DOHH2 (cell line): ENCODE data around the gene ATXN7L3.

Experiments used
- EZH2phosphoT487 ChIP-seq: fragments of 200-600 bp; sonication (generic); IDR thresholded peaks from 2 replicates; pipeline ENCODE4 v1.6.1; 2017; ENCODE audit warnings: borderline replicate concordance, mild to moderate bottlenecking, antibody characterized with exemption, low read length, moderate library complexity, mixed read lengths
- TF ChIP-seq, protein P1 (sequence below): fragments of 200-600 bp; sonication (generic); IDR thresholded peaks from one replicate; pipeline ENCODE4 v1.5.1; 2014; ENCODE audit warnings: antibody characterized with exemption, mild to moderate bottlenecking, low read depth, low read length; ENCODE audit not compliant: poor library complexity, severe bottlenecking

DNA sequence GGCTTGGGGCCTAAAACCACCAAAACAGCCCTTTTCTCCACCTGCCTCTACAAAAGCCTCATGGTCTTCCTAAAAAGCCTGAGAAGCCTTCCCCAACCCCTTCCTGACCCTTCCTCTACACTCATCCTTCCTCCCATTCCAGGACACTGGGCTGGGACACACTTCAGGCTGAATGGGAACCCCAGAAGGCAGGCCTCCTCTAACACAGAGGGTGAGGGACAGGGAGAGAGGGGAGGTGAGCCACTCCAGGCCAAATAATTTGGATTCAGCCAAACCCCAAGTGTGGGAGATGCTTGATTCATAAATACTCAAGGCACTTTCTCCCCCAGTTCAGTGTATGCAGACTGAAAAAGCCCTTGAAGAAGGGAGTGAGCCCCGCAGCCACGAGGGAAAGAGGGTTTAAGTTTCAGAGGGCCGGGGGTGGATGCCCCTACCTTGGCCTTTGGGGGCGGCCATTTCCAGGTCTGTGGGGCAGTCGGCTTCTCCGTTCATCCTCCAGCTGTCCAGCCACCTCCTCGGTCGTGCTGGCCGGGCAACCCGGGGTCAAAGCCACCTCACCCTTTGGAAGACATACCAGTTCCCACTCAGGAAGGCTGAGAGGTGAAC is 18.2 kb upstream of the ATXN7L3 start:
- TF ChIP-seq, protein P1, sequence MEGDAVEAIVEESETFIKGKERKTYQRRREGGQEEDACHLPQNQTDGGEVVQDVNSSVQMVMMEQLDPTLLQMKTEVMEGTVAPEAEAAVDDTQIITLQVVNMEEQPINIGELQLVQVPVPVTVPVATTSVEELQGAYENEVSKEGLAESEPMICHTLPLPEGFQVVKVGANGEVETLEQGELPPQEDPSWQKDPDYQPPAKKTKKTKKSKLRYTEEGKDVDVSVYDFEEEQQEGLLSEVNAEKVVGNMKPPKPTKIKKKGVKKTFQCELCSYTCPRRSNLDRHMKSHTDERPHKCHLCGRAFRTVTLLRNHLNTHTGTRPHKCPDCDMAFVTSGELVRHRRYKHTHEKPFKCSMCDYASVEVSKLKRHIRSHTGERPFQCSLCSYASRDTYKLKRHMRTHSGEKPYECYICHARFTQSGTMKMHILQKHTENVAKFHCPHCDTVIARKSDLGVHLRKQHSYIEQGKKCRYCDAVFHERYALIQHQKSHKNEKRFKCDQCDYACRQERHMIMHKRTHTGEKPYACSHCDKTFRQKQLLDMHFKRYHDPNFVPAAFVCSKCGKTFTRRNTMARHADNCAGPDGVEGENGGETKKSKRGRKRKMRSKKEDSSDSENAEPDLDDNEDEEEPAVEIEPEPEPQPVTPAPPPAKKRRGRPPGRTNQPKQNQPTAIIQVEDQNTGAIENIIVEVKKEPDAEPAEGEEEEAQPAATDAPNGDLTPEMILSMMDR: no peak
- TF ChIP-seq EZH2phosphoT487: no peak
